Measurements from ENCODE around the gene TTC39A. TPM values are rescaled to one million over a fixed set of nuclear protein-coding genes. Genes with fewer than 3 reads are reported as not detected.

TTC39A gene
- total RNA-seq, 1 experiment from 2014 or later = 8.3 TPM

GRCh38 chr1:51348147-51348527 is 17.8 kb upstream of the TTC39A start:
- in situ Hi-C loops (cut with HindIII; ENCODE audit: low pct_unique_long_range_greater_than_20kb, low sequenced_read_pairs) (no loop called here), intact Hi-C loops (cut with micrococcal nuclease; ENCODE audit: unreplicated experiment) (no loop called here)
- no peaks in the 10 kb centered on the region for H3K4me1 ChIP-seq (ENCODE audit: control insufficient read depth, insufficient read depth, low read length)
- ATAC-seq = no peak
- H3K9me3 ChIP-seq (ENCODE audit: control insufficient read depth, insufficient read depth, low read depth, low read length) = no peaks in the 10 kb centered on the region
- H3K27ac ChIP-seq (ENCODE audit: low read length) = no peak overlapping the region
- DNase-seq (ENCODE audit: low read depth, low spot score) = no peak
- no peak overlapping the region for H3K4me3 ChIP-seq (ENCODE audit: low read depth in 2 of 2, low read length in 2 of 2)
- no peaks in the 10 kb centered on the region for H3K36me3 ChIP-seq (ENCODE audit: control insufficient read depth, insufficient read depth, low read length)
- BruUV-seq (replicated peaks) = no TSS peak
- H3K27me3 ChIP-seq (ENCODE audit: control insufficient read depth, insufficient read depth, low read length) = no peaks in the 10 kb centered on the region; the same call in 1 of the 2 replicates
- ChIA-PET POLR2A (no interaction called here), CTCF (no interaction called here)
- TF ChIP-seq TCF7L2 (IDR thresholded peaks at IDR 0.05; ENCODE audit: low read depth, low read length) (no peak), REST (IDR thresholded peaks at IDR 0.05; ENCODE audit: insufficient read depth in 1 of 2, low read depth in 2 of 2, low read length in 1 of 2) (no peak), POLR2AphosphoS5 (IDR thresholded peaks at IDR 0.05; ENCODE audit: low read depth, low read length) (no peak), SIN3A (IDR thresholded peaks at IDR 0.05; ENCODE audit: borderline replicate concordance, insufficient read depth, low read depth, low read length) (no peak)
- TF ChIP-seq, protein P1, sequence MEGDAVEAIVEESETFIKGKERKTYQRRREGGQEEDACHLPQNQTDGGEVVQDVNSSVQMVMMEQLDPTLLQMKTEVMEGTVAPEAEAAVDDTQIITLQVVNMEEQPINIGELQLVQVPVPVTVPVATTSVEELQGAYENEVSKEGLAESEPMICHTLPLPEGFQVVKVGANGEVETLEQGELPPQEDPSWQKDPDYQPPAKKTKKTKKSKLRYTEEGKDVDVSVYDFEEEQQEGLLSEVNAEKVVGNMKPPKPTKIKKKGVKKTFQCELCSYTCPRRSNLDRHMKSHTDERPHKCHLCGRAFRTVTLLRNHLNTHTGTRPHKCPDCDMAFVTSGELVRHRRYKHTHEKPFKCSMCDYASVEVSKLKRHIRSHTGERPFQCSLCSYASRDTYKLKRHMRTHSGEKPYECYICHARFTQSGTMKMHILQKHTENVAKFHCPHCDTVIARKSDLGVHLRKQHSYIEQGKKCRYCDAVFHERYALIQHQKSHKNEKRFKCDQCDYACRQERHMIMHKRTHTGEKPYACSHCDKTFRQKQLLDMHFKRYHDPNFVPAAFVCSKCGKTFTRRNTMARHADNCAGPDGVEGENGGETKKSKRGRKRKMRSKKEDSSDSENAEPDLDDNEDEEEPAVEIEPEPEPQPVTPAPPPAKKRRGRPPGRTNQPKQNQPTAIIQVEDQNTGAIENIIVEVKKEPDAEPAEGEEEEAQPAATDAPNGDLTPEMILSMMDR (IDR thresholded peaks at IDR 0.05) = no peak

- in situ Hi-C loops (cut with HindIII; ENCODE audit: low pct_unique_long_range_greater_than_20kb, low sequenced_read_pairs) (no loop called here), intact Hi-C loops (cut with micrococcal nuclease; ENCODE audit: unreplicated experiment) (no loop called here)
- POLR2A ChIA-PET = interaction anchor here (0.6 kb wide), 1 partner anchor 110 kb away, joined by 3 read pairs; no protein-coding TSS in a partner anchor
- no TSS peak for BruUV-seq (replicated peaks)
- ATAC-seq (no peak), DNase-seq (ENCODE audit: low read depth, low spot score) (no peak)
- Histone ChIP-seq H3K4me3 (ENCODE audit: low read depth in 2 of 2, low read length in 2 of 2) (no peak overlapping the region), H3K4me1 (ENCODE audit: control insufficient read depth, insufficient read depth, low read length) (no peaks in the 10 kb centered on the region), H3K36me3 (ENCODE audit: control insufficient read depth, insufficient read depth, low read length) (no peaks in the 10 kb centered on the region), H3K9me3 (ENCODE audit: control insufficient read depth, insufficient read depth, low read depth, low read length) (no peaks in the 10 kb centered on the region), H3K27ac (ENCODE audit: low read length) (no peak overlapping the region), H3K27me3 (ENCODE audit: control insufficient read depth, insufficient read depth, low read length) (no peaks in the 10 kb centered on the region; the same call in 1 of the 2 replicates)
- CTCF ChIA-PET = interaction anchor here (0.6 kb wide), 1 partner anchor 12 kb away, joined by 4 read pairs; no protein-coding TSS in a partner anchor
- TF ChIP-seq, protein P1 (IDR thresholded peaks at IDR 0.05) = no peak
- TF ChIP-seq REST (IDR thresholded peaks at IDR 0.05; ENCODE audit: insufficient read depth in 1 of 2, low read depth in 2 of 2, low read length in 1 of 2) (no peak), POLR2AphosphoS5 (IDR thresholded peaks at IDR 0.05; ENCODE audit: low read depth, low read length) (no peak)
These were observed 17.2 kb upstream of the TTC39A start for GRCh38 chr1:51347398-51348146.

Measured in Panc1 (cell line).